Measurements from ENCODE around the gene LBR. TPM values are rescaled to one million over a fixed set of nuclear protein-coding genes. Genes with fewer than 3 reads are reported as not detected.
"Not testable (repeated sequence)": the region's sequence is repeated elsewhere in the genome, so short reads cannot be mapped to it uniquely, and the experiment has no call there.

The LBR gene
- 100 to 1,000 TPM; 168 to 171 TPM for total RNA-seq

GRCh38 chr1:225427235-225428067, at the start of gene LBR:
TSS of gene LBR (minus strand) at chr1:225428038. CDS start at chr1:225424075, 3,963 bp downstream.
- Mint-ChIP-seq H3K4me3 (peak within 1 kb of the TSS; percentile 92), H3K4me1 (peaks cover 48% of the 10 kb centered on the region), H3K27ac (peak within 1 kb of the TSS; percentile 89), H3K27me3 (no peaks in the 10 kb centered on the region), H3K9me3 (no peaks in the 10 kb centered on the region), H3K36me3 (peaks cover 13% of the 10 kb centered on the region)
- POLR2A ChIA-PET: interaction anchor here (1.0 to 11.8 kb wide), 13 partner anchors 9 to 683 kb away, joined by 3 to 203 read pairs (median 7); partner anchors contain the start of genes H3-3A, PYCR2, SDE2 and TMEM63A
- no peak for DNase-seq
- no peak for ATAC-seq (ENCODE audit: low read depth)

GRCh38 chr1:225477296-225477911, 49.6 kb upstream of the LBR start:
- ATAC-seq (ENCODE audit: low read depth): no peak
- Mint-ChIP-seq H3K27ac (peak overlapping the region; percentile 81), H3K9me3 (peaks cover 1% of the 10 kb centered on the region), H3K36me3 (no peaks in the 10 kb centered on the region), H3K4me1 (peaks cover 40% of the 10 kb centered on the region), H3K4me3 (peak overlapping the region; percentile 47), H3K27me3 (peaks cover 3% of the 10 kb centered on the region)
- no peak for DNase-seq
- POLR2A ChIA-PET: interaction anchor here (0.6 to 2.3 kb wide), 10 partner anchors 10 to 832 kb away, joined by 3 to 17 read pairs (median 4); partner anchors contain the start of genes H3-3A, LBR, SDE2 and SRP9

- Mint-ChIP-seq H3K27ac (peak overlapping the region; percentile 81), H3K27me3 (peaks cover 3% of the 10 kb centered on the region), H3K36me3 (no peaks in the 10 kb centered on the region), H3K4me3 (peak overlapping the region; percentile 47), H3K4me1 (peaks cover 40% of the 10 kb centered on the region), H3K9me3 (peaks cover 1% of the 10 kb centered on the region)
- DNase-seq: no peak
- ATAC-seq (ENCODE audit: low read depth): peak; percentile 28
- POLR2A ChIA-PET: interaction anchor here (1.0 to 2.3 kb wide), 5 partner anchors 9 to 586 kb away, joined by 3 to 14 read pairs (median 5); partner anchors contain the start of genes H3-3A, PYCR2 and SRP9
Measured at GRCh38 chr1:225476538-225476988, 48.7 kb upstream of the LBR start.

GRCh38 chr1:225476100-225476511, 48.3 kb upstream of the LBR start:
- DNase-seq (no peak), ATAC-seq (ENCODE audit: low read depth) (no peak)
- Mint-ChIP-seq H3K9me3 (peaks cover 1% of the 10 kb centered on the region), H3K27me3 (peaks cover 3% of the 10 kb centered on the region), H3K4me3 (no peak overlapping the region), H3K27ac (peak overlapping the region; percentile 81), H3K4me1 (peaks cover 40% of the 10 kb centered on the region), H3K36me3 (no peaks in the 10 kb centered on the region)
- POLR2A ChIA-PET: interaction anchor here (1.0 to 2.3 kb wide), 4 partner anchors 8 to 453 kb away, joined by 3 to 14 read pairs (median 6); partner anchors contain the start of genes PYCR2 and SRP9

GRCh38 chr1:225474986-225475820, 47.4 kb upstream of the LBR start:
- Mint-ChIP-seq H3K27ac (no peak overlapping the region), H3K9me3 (peaks cover 1% of the 10 kb centered on the region), H3K36me3 (no peaks in the 10 kb centered on the region), H3K27me3 (no peaks in the 10 kb centered on the region), H3K4me3 (no peak overlapping the region), H3K4me1 (peaks cover 36% of the 10 kb centered on the region)
- peak; percentile 59 for ATAC-seq (ENCODE audit: low read depth)
- POLR2A ChIA-PET: interaction anchor here (0.7 to 1.1 kb wide), 2 partner anchors 302 to 449 kb away, joined by 3 read pairs; partner anchors contain the start of gene PYCR2
- DNase-seq: peak; percentile 91

- no peak for ATAC-seq (ENCODE audit: low read depth)
- H3K9me3 Mint-ChIP-seq: peaks cover 1% of the 10 kb centered on the region
- DNase-seq: no peak
- H3K36me3 Mint-ChIP-seq: no peaks in the 10 kb centered on the region
- peaks cover 35% of the 10 kb centered on the region for H3K4me1 Mint-ChIP-seq
- no peak overlapping the region for H3K27ac Mint-ChIP-seq
- POLR2A ChIA-PET: interaction anchor here (0.7 to 1.1 kb wide), 2 partner anchors 303 to 449 kb away, joined by 3 read pairs; partner anchors contain the start of gene PYCR2
- no peak overlapping the region for H3K4me3 Mint-ChIP-seq
- no peaks in the 10 kb centered on the region for H3K27me3 Mint-ChIP-seq
Measured at GRCh38 chr1:225474439-225474985, 46.7 kb upstream of the LBR start.

- not testable (repeated sequence) for H3K9me3 Mint-ChIP-seq; H3K36me3 Mint-ChIP-seq; H3K27me3 Mint-ChIP-seq; DNase-seq; ATAC-seq (ENCODE audit: low read depth)
- Mint-ChIP-seq H3K4me1 (peaks cover 37% of the 10 kb centered on the region), H3K4me3 (peak overlapping the region; percentile 47), H3K27ac (peak overlapping the region; percentile 75)
- POLR2A ChIA-PET: interaction anchor here (0.8 to 1.4 kb wide), 6 partner anchors 45 to 588 kb away, joined by 3 to 5 read pairs (median 4); partner anchors contain the start of genes H3-3A, PYCR2, SRP9 and TMEM63A
Measured at GRCh38 chr1:225473676-225474438, 46.0 kb upstream of the LBR start.

- not testable (repeated sequence) for H3K27me3 Mint-ChIP-seq; H3K36me3 Mint-ChIP-seq; H3K9me3 Mint-ChIP-seq; DNase-seq; ATAC-seq (ENCODE audit: low read depth)
- Mint-ChIP-seq H3K4me3 (peak overlapping the region; percentile 47), H3K27ac (peak overlapping the region; percentile 75), H3K4me1 (peaks cover 42% of the 10 kb centered on the region)
- POLR2A ChIA-PET: interaction anchor here (0.8 to 1.4 kb wide), 5 partner anchors 45 to 589 kb away, joined by 3 to 5 read pairs (median 4); partner anchors contain the start of genes H3-3A, SRP9 and TMEM63A
Measured at GRCh38 chr1:225473266-225473665, 45.4 kb upstream of the LBR start.

- POLR2A ChIA-PET: interaction anchor here (0.6 to 12.2 kb wide), 3 partner anchors 26 to 452 kb away, joined by 3 to 226 read pairs (median 6); partner anchors contain the start of gene PYCR2
- Mint-ChIP-seq H3K9me3 (peaks cover 1% of the 10 kb centered on the region), H3K27me3 (no peaks in the 10 kb centered on the region), H3K4me3 (no peak overlapping the region), H3K4me1 (peaks cover 31% of the 10 kb centered on the region), H3K36me3 (no peaks in the 10 kb centered on the region), H3K27ac (no peak overlapping the region)
- ATAC-seq (ENCODE audit: low read depth) (no peak), DNase-seq (no peak)
Measured at GRCh38 chr1:225471453-225472301, 43.8 kb upstream of the LBR start.

- Mint-ChIP-seq H3K27ac (no peak overlapping the region), H3K9me3 (peaks cover 1% of the 10 kb centered on the region), H3K4me1 (peaks cover 30% of the 10 kb centered on the region), H3K4me3 (no peak overlapping the region), H3K36me3 (no peaks in the 10 kb centered on the region), H3K27me3 (no peaks in the 10 kb centered on the region)
- no peak for ATAC-seq (ENCODE audit: low read depth)
- no peak for DNase-seq
- POLR2A ChIA-PET: interaction anchor here (12.2 kb wide), 1 partner anchor 25 kb away, joined by 226 read pairs; no protein-coding TSS in a partner anchor
Measured at GRCh38 chr1:225471109-225471452, 43.2 kb upstream of the LBR start.
